Measurements from ENCODE around the gene FYCO1.
A peak's percentile ranks its signal among the peaks of the same experiment; 100 is the strongest.

- TF ChIP-seq CTCF (IDR thresholded peaks at IDR 0.05) = peak in 3 of 6 experiments; percentile 19 to 41 (median 34)
- TF ChIP-seq POLR2A (IDR thresholded peaks at IDR 0.05) = no peak
These were observed 88.8 kb downstream of the FYCO1 start for GRCh38 chr3:45906681-45907407.

Data from Peyer's patch (tissue), 4 donors.